SJSA1 (cell line): ENCODE results near the gene CAMTA1. TPM values are rescaled to one million over a fixed set of nuclear protein-coding genes. Genes with fewer than 3 reads are reported as not detected.

Source experiments
- DNase-seq, 2 experiments: peaks; one replicate each; pipeline ENCODE4 v3.0.0-alpha.2; 2015 to 2020; ENCODE audit warnings: low spot score in 2 of 2, low read depth in 1 of 2
- H3K27ac ChIP-seq: fragments of 250-450 bp; sonication (Bioruptor Pico); 2 replicates; pipeline ENCODE4 v1.5.1; 2020; ENCODE audit warnings: mild to moderate bottlenecking, moderate library complexity
- H3K27me3 ChIP-seq: fragments of 250-450 bp; sonication (Bioruptor Pico); replicated peaks from 2 replicates; pipeline ENCODE4 v1.5.1; 2020; ENCODE audit warnings: mild to moderate bottlenecking, moderate library complexity
- H3K36me3 ChIP-seq: fragments of 250-450 bp; sonication (Bioruptor Pico); 2 replicates; pipeline ENCODE4 v1.5.1; 2020; ENCODE audit warnings: mild to moderate bottlenecking
- H3K4me1 ChIP-seq: fragments of 250-450 bp; sonication (Bioruptor Pico); replicated peaks from 2 replicates; pipeline ENCODE4 v1.6.1; 2021; ENCODE audit warnings: mild to moderate bottlenecking
- H3K4me3 ChIP-seq: fragments of 250-450 bp; sonication (Bioruptor Pico); 2 replicates; pipeline ENCODE4 v1.5.1; 2020; ENCODE audit warnings: mild to moderate bottlenecking
- H3K9me3 ChIP-seq: fragments of 250-450 bp; sonication (Bioruptor Pico); replicated peaks from 2 replicates; pipeline ENCODE4 v1.5.1; 2020; ENCODE audit warnings: mild to moderate bottlenecking
- total RNA-seq: library from RNA; depleted of rRNA; stranded (reverse); fragments of >200 nt; shearing (Covaris generic); gene quantifications from 2 replicates; pipeline ENCODE4 v1.2.3, GENCODE V29; 2014

CAMTA1 gene
- total RNA-seq, 1 experiment from 2014 or later, result 136 TPM

GRCh38 chr1:7005762-7006161 is 220.5 kb downstream of the CAMTA1 start:
- no peaks in the 10 kb centered on the region for H3K9me3 ChIP-seq
- 0 out of 2 replicates have a peak, but pooled peaks cover 7% of the 10 kb centered on the region for H3K27me3 ChIP-seq
- no peak overlapping the region for H3K4me3 ChIP-seq
- no peaks in the 10 kb centered on the region for H3K4me1 ChIP-seq
- no peak overlapping the region for H3K27ac ChIP-seq
- H3K36me3 ChIP-seq, result no peaks in the 10 kb centered on the region
- no peak for DNase-seq

GRCh38 chr1:7006996-7007871 is 222.0 kb downstream of the CAMTA1 start:
- no peak for DNase-seq
- no peaks in the 10 kb centered on the region for H3K36me3 ChIP-seq

GRCh38 chr1:7007902-7008301 is 222.6 kb downstream of the CAMTA1 start:
- Histone ChIP-seq H3K4me3 (no peak overlapping the region), H3K27me3 (0 out of 2 replicates have a peak, but pooled peaks cover 7% of the 10 kb centered on the region), H3K36me3 (no peaks in the 10 kb centered on the region), H3K27ac (no peak overlapping the region), H3K4me1 (no peaks in the 10 kb centered on the region), H3K9me3 (no peaks in the 10 kb centered on the region)
- no peak for DNase-seq

More at GRCh38 chr1:7006996-7007871, 222.0 kb downstream of the CAMTA1 start:
- Histone ChIP-seq H3K27ac (no peak overlapping the region), H3K27me3 (0 out of 2 replicates have a peak, but pooled peaks cover 7% of the 10 kb centered on the region), H3K9me3 (no peaks in the 10 kb centered on the region), H3K4me3 (no peak overlapping the region), H3K4me1 (no peaks in the 10 kb centered on the region)

GRCh38 chr1:7008331-7008730 is 223.1 kb downstream of the CAMTA1 start:
- Histone ChIP-seq H3K36me3 (no peaks in the 10 kb centered on the region), H3K4me1 (no peaks in the 10 kb centered on the region), H3K4me3 (no peak overlapping the region), H3K9me3 (no peaks in the 10 kb centered on the region), H3K27me3 (0 out of 2 replicates have a peak, but pooled peaks cover 7% of the 10 kb centered on the region), H3K27ac (no peak overlapping the region)
- no peak for DNase-seq

GRCh38 chr1:7008975-7009740 is 223.9 kb downstream of the CAMTA1 start:
- no peak overlapping the region for H3K27ac ChIP-seq
- no peak overlapping the region for H3K4me3 ChIP-seq
- H3K36me3 ChIP-seq, result no peaks in the 10 kb centered on the region
- no peaks in the 10 kb centered on the region for H3K4me1 ChIP-seq
- DNase-seq, result no peak
- H3K27me3 ChIP-seq, result 0 out of 2 replicates have a peak, but pooled peaks cover 7% of the 10 kb centered on the region
- H3K9me3 ChIP-seq, result no peaks in the 10 kb centered on the region

GRCh38 chr1:7009741-7010525 is 224.7 kb downstream of the CAMTA1 start:
- DNase-seq, result no peak
- Histone ChIP-seq H3K27me3 (0 out of 2 replicates have a peak, but pooled peaks cover 3% of the 10 kb centered on the region), H3K4me1 (no peaks in the 10 kb centered on the region), H3K27ac (no peak overlapping the region), H3K36me3 (no peaks in the 10 kb centered on the region), H3K4me3 (no peak overlapping the region), H3K9me3 (no peaks in the 10 kb centered on the region)

- Histone ChIP-seq H3K4me3 (no peak overlapping the region), H3K36me3 (no peaks in the 10 kb centered on the region), H3K27ac (no peak overlapping the region), H3K27me3 (0 out of 2 replicates have a peak, but pooled peaks cover 1% of the 10 kb centered on the region), H3K9me3 (no peaks in the 10 kb centered on the region), H3K4me1 (no peaks in the 10 kb centered on the region)
- DNase-seq, result no peak
Measured at GRCh38 chr1:7010534-7011200, 225.4 kb downstream of the CAMTA1 start.

- no peak overlapping the region for H3K4me3 ChIP-seq
- H3K36me3 ChIP-seq, result no peaks in the 10 kb centered on the region
- no peaks in the 10 kb centered on the region for H3K9me3 ChIP-seq
- no peaks in the 10 kb centered on the region for H3K27me3 ChIP-seq
- DNase-seq, result no peak
- H3K27ac ChIP-seq, result no peak overlapping the region
- H3K4me1 ChIP-seq, result no peaks in the 10 kb centered on the region
Measured at GRCh38 chr1:7011826-7012225, 226.6 kb downstream of the CAMTA1 start.

- no peak for DNase-seq
- 0 out of 2 replicates have a peak, but pooled peaks cover 2% of the 10 kb centered on the region for H3K27me3 ChIP-seq
- no peaks in the 10 kb centered on the region for H3K4me1 ChIP-seq
- H3K4me3 ChIP-seq, result no peak overlapping the region
- H3K27ac ChIP-seq, result no peak overlapping the region
- H3K9me3 ChIP-seq, result no peaks in the 10 kb centered on the region
- H3K36me3 ChIP-seq, result no peaks in the 10 kb centered on the region
Measured at GRCh38 chr1:7012461-7012924, 227.2 kb downstream of the CAMTA1 start.

GRCh38 chr1:7013833-7014639 is 228.8 kb downstream of the CAMTA1 start:
- Histone ChIP-seq H3K4me1 (no peaks in the 10 kb centered on the region), H3K4me3 (no peak overlapping the region), H3K9me3 (no peaks in the 10 kb centered on the region), H3K27me3 (0 out of 2 replicates have a peak, but pooled peaks cover 5% of the 10 kb centered on the region), H3K36me3 (no peaks in the 10 kb centered on the region), H3K27ac (no peak overlapping the region)
- no peak for DNase-seq

GRCh38 chr1:7014640-7014930 is 229.3 kb downstream of the CAMTA1 start:
- Histone ChIP-seq H3K4me3 (no peak overlapping the region), H3K27me3 (peaks cover 7% of the 10 kb centered on the region; the same call in 1 of the 2 replicates), H3K4me1 (no peaks in the 10 kb centered on the region), H3K36me3 (no peaks in the 10 kb centered on the region), H3K9me3 (no peaks in the 10 kb centered on the region), H3K27ac (no peak overlapping the region)
- no peak for DNase-seq

- no peak for DNase-seq
- Histone ChIP-seq H3K27me3 (peaks cover 9% of the 10 kb centered on the region; the same call in 1 of the 2 replicates), H3K9me3 (no peaks in the 10 kb centered on the region)
Measured at GRCh38 chr1:7015022-7015421, 229.8 kb downstream of the CAMTA1 start.

More at GRCh38 chr1:7015022-7015421, 229.8 kb downstream of the CAMTA1 start:
- no peaks in the 10 kb centered on the region for H3K4me1 ChIP-seq
- no peak overlapping the region for H3K4me3 ChIP-seq
- no peaks in the 10 kb centered on the region for H3K36me3 ChIP-seq
- H3K27ac ChIP-seq, result no peak overlapping the region
